ENCODE data around the gene GRPEL2.

GRPEL2 gene

GRCh38 chr5:149310947-149311658 is 34.2 kb upstream of the GRPEL2 start:
- TF ChIP-seq TAF1 (IDR thresholded peaks at IDR 0.05; ENCODE audit: borderline replicate concordance, insufficient read depth, low read length) (no peak), SIN3A (IDR thresholded peaks at IDR 0.05; ENCODE audit: borderline replicate concordance, insufficient read depth, low read length) (no peak), POLR2AphosphoS5 (IDR thresholded peaks at IDR 0.05; ENCODE audit: low read depth, low read length) (no peak), FOXP2 (optimal IDR thresholded peaks at IDR 0.05; ENCODE audit: borderline replicate concordance, extremely low read depth, extremely low read length, insufficient read depth) (no peak)

GRCh38 chr5:149313151-149313841 is 32.0 kb upstream of the GRPEL2 start:
- TF ChIP-seq POLR2AphosphoS5 (IDR thresholded peaks at IDR 0.05; ENCODE audit: low read depth, low read length) (no peak), TAF1 (IDR thresholded peaks at IDR 0.05; ENCODE audit: borderline replicate concordance, insufficient read depth, low read length) (no peak), FOXP2 (optimal IDR thresholded peaks at IDR 0.05; ENCODE audit: borderline replicate concordance, extremely low read depth, extremely low read length, insufficient read depth) (no peak), REST (IDR thresholded peaks at IDR 0.05; ENCODE audit: insufficient read depth in 1 of 2, low read depth in 2 of 2, low read length in 2 of 2) (no peak), SIN3A (IDR thresholded peaks at IDR 0.05; ENCODE audit: borderline replicate concordance, insufficient read depth, low read length) (no peak)

GRCh38 chr5:149314571-149315111 is 30.7 kb upstream of the GRPEL2 start:
- TF ChIP-seq REST (IDR thresholded peaks at IDR 0.05; ENCODE audit: insufficient read depth in 1 of 2, low read depth in 2 of 2, low read length in 2 of 2) (no peak), SIN3A (IDR thresholded peaks at IDR 0.05; ENCODE audit: borderline replicate concordance, insufficient read depth, low read length) (no peak), POLR2AphosphoS5 (IDR thresholded peaks at IDR 0.05; ENCODE audit: low read depth, low read length) (no peak), TAF1 (IDR thresholded peaks at IDR 0.05; ENCODE audit: borderline replicate concordance, insufficient read depth, low read length) (no peak), FOXP2 (optimal IDR thresholded peaks at IDR 0.05; ENCODE audit: borderline replicate concordance, extremely low read depth, extremely low read length, insufficient read depth) (no peak)

- TF ChIP-seq TAF1 (IDR thresholded peaks at IDR 0.05; ENCODE audit: borderline replicate concordance, insufficient read depth, low read length) (no peak), REST (IDR thresholded peaks at IDR 0.05; ENCODE audit: insufficient read depth in 1 of 2, low read depth in 2 of 2, low read length in 2 of 2) (no peak)
Measured at GRCh38 chr5:149315753-149316152, 29.5 kb upstream of the GRPEL2 start.

GRCh38 chr5:149317281-149318048 is 27.8 kb upstream of the GRPEL2 start:
- TF ChIP-seq FOXP2 (optimal IDR thresholded peaks at IDR 0.05; ENCODE audit: borderline replicate concordance, extremely low read depth, extremely low read length, insufficient read depth), result no peak
